22Rv1 (cell line): Measurements from ENCODE around the gene FPGS.

Source experiments
- H3K27ac ChIP-seq: fragments of 450-650 bp; 2 replicates; pipeline ENCODE4 v1.5.1; 2017
- ZFX ChIP-seq: fragments of 450-650 bp; IDR thresholded peaks from 2 replicates; pipeline ENCODE4 v1.6.1; 2017; ENCODE audit warnings: antibody characterized with exemption, borderline replicate concordance
- TF ChIP-seq, protein P1 (sequence below): fragments of 450-650 bp; IDR thresholded peaks from 2 replicates; pipeline ENCODE4 v1.5.1; 2017; ENCODE audit warnings: mild to moderate bottlenecking

Gene FPGS

GRCh38 chr9:127814619-127815511 is 12.2 kb downstream of the FPGS start:
- no peak for TF ChIP-seq ZFX
- TF ChIP-seq, protein P1, sequence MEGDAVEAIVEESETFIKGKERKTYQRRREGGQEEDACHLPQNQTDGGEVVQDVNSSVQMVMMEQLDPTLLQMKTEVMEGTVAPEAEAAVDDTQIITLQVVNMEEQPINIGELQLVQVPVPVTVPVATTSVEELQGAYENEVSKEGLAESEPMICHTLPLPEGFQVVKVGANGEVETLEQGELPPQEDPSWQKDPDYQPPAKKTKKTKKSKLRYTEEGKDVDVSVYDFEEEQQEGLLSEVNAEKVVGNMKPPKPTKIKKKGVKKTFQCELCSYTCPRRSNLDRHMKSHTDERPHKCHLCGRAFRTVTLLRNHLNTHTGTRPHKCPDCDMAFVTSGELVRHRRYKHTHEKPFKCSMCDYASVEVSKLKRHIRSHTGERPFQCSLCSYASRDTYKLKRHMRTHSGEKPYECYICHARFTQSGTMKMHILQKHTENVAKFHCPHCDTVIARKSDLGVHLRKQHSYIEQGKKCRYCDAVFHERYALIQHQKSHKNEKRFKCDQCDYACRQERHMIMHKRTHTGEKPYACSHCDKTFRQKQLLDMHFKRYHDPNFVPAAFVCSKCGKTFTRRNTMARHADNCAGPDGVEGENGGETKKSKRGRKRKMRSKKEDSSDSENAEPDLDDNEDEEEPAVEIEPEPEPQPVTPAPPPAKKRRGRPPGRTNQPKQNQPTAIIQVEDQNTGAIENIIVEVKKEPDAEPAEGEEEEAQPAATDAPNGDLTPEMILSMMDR, result no peak
- H3K27ac ChIP-seq, result no peak overlapping the region

GRCh38 chr9:127815512-127816361 is 13.1 kb downstream of the FPGS start:
- TF ChIP-seq ZFX, result no peak
- TF ChIP-seq, protein P1, result no peak
- H3K27ac ChIP-seq, result no peak overlapping the region

- TF ChIP-seq ZFX, result no peak
- TF ChIP-seq, protein P1, result no peak
- no peak overlapping the region for H3K27ac ChIP-seq
Measured at GRCh38 chr9:127816362-127816725, 13.7 kb downstream of the FPGS start.

DNA sequence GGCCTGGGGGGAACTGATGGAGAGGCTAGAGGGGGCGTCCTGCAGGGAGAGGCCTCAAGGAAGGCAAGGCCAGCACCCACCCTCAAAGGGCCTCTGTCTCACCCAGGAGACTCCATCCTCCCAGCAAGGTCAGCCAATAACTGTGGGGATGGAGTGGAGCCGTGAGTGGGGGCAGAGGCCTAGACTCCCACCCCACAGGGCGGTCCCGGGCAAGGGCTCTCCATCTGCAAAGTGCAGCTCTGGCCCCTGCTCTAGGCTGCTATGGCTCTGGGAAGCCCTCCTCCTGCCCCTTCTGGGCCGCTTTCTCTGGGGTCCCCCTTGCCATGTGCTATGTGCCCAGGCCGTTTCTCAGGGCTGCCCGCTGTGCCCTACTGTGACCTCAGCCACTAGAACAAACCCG is 14.0 kb downstream of the FPGS start:
- no peak overlapping the region for H3K27ac ChIP-seq
- TF ChIP-seq, protein P1, result no peak
- no peak for TF ChIP-seq ZFX

DNA sequence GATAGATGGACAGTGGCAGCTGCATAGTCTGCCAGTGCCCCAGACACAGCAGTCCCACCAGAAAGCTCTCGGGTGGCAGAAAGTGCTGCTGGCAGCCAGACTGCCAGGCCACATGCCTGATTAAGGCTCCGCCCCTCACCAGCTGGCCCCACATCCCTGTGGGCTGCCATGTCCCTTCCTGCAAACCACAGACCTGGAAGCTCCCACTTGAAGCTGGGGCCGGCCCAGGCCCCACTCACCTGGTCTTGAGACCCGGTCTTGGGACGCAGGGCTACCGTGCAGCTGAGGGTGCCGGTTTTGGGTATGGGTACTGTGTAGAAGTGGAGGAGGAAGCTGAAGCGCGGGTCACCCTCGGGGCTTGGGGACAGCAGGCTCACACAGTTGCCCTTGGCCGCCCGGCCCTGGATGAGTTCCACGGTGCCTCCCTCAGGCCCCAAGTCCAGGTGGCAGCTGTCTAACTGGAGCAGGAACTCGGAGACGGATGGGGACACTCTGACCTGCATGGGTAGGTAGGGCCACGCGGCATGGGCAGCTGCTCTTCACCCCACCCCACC is 15.3 kb downstream of the FPGS start:
- no peak for TF ChIP-seq ZFX
- TF ChIP-seq, protein P1, result no peak
- no peak overlapping the region for H3K27ac ChIP-seq

DNA sequence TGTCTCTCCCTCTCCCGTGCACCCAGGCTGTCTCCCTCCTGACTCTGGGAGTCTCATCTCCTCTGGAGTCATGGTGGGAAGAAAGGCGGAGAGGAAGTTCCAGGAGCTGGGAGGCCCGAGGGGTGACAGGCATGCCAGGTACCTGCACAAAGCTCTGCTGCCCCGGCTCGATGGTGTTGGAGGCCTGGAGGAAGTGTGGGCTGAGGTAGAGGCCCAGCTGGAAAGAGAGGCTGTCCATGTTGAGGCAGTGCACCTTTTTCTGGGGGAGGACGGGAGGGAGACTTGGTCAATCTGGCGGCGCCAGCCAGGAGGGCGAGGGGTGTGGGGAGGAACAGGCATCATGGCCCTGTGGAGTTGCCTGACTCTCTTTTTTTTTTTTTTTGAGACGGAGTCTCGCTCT is 15.9 kb downstream of the FPGS start:
- no peak for TF ChIP-seq ZFX
- TF ChIP-seq, protein P1, result no peak
- no peak overlapping the region for H3K27ac ChIP-seq
